SH-SY5Y (cell line): Measurements from ENCODE around the gene IVL.

Source experiments
- GATA2 ChIP-seq: IDR thresholded peaks from 2 replicates; pipeline ENCODE4 v1.6.1; 2011; ENCODE audit warnings: mild to moderate bottlenecking, low read depth, low read length
- GATA3 ChIP-seq: IDR thresholded peaks from 2 replicates; pipeline ENCODE4 v1.6.1; 2011; ENCODE audit warnings: low read depth, mild to moderate bottlenecking, low read length, moderate library complexity

Gene IVL

DNA sequence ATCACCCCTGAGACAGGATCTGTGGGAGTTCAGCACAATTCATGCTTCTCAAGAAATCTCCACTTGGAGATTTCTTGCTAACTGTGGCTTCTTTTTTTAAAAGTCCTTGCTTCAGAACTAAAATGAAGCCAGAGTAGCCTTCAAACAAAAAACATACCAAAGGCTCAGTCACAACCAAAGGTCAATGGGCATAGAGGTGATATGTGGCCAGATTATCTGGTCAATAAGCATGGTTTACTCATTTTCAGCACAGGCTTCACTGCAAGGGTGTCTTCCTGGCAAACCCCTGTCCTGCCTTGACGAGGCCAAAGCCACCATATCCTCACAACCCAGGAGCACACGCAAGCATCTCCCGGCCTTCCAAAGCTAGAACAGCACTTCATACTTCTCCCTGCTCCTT lies 50.9 kb downstream of the IVL start:
- TF ChIP-seq GATA3 (no peak), GATA2 (no peak)

DNA sequence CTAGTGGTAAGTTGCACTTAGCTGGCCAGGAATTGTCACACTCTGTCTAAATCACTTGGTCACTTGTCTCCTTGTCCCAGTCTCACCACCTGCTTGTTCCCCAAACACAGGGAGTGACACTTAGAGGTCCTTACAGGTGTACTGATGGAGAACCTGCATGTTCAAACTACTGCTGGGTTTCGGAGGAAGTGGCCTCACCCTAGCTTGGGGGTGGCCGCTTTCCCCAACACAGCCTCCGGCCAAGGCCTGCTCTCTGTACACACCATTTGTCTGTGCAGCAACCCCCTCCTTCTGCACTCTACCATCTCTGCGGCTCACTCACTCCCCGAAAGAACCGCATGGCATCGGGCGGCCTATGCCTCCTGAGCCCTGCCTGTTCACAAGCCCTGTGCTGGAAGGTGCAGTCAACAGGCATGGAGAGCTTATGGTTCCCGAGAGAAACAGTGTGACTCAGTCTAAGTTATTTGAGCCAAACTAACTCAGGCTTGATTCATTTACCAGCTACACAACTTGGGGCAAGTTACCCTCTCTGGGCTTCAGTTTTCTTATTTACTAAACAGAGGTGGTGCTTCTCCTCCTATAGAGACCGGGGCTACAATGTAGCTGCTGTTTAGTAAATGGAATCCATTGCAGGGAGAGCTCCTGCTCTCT lies 51.6 kb downstream of the IVL start:
- no peak for TF ChIP-seq GATA2
- TF ChIP-seq GATA3 = no peak

DNA sequence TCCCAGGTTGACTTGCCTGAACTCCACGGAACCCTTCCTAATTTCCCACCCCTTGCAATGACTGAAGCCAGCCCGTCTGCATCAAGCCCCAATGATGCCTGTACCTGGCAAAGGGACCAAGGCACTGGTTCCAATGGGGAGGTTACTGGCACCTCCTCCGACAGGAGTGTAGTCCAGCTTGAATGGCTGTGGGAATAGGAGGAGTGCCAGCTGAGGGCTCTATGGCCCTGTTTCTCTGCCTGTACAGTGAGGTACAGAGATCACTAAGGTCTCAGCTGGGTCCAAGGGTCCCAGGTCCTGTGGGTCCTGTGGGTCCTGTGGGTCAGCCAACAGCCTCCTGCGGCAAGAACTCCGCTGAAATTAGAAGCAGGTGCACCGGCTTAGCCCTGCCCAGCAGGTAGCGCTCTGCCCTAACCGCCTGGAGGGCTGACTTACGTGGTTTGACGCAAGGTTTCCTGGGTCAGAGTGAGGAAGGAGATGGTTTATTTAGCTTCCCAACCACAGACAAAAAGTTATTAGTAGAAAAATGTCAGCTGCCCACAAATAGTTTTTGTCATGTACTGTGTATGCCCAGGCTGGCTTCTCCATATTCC lies 52.2 kb downstream of the IVL start:
- TF ChIP-seq GATA3 (no peak), GATA2 (no peak)
